GM21390 (cell line): Measurements from ENCODE around the gene MYF6.
A peak's percentile ranks its signal among the peaks of the same experiment; 100 is the strongest.
"Not testable (repeated sequence)": the region's sequence is repeated elsewhere in the genome, so short reads cannot be mapped to it uniquely, and the experiment has no call there.

Source experiments
- ATAC-seq: cut with Tn5 transposase; IDR thresholded peaks from one replicate; pipeline ENCODE4 v1.9.1; 2021; ENCODE audit not compliant: unreplicated experiment

The MYF6 gene

DNA sequence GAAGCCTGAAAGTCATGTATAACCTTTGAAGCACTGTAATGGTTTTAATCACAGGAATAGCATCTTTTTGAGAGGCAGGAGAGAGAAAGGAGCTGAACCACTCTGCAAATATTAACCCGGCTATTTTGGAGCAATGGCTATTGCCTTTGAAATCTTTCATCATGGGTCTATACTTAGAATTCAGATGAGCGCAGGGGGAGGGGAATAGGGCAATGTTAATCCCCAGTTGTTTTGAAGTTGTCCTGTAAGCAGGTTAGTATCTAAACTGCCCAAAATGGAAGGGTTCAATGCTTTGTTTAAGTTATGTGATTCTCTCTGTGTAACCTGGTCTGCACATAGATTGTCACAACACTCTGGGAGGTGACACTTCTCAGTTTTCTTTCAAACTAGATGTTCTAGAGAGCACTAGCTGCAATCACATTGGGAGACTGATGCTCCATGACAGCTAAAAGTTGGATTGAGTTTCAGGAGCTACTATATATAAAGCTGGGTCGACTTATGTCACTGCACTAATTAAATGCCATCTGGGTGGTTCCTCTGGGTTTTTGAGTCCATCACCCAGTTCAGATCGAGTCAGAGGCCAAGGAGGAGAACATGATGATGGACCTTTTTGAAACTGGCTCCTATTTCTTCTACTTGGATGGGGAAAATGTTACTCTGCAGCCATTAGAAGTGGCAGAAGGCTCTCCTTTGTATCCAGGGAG is at the start of gene MYF6:
Gene MYF6 (plus strand): TSS at position 509 of the 704 bp plus-strand sequence. CDS start 86 bp downstream, at position 595.
- no peak for ATAC-seq

GRCh38 chr12:80659512-80660063 is 47.8 kb upstream of the MYF6 start:
- ATAC-seq: no peak

DNA sequence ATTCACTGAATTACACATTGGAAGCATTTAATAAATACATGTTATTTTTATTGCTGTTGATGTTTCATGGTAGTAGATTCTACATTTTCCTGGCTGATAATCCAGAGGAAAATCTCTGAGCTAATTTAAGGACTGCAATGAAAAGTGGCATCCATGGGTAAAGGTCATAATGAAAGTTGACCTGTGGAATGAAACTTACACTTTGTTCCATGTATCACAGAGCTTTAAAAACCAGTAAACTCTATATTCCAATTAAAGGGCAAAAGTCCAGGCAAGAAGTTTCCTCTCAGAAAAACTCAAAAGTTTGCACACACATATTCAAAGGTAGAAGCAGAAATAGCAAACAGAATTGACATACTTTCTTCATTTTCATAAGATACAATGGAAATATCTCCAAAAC is 44.8 kb upstream of the MYF6 start:
- ATAC-seq: no peak

GRCh38 chr12:80670214-80670613 is 37.2 kb upstream of the MYF6 start:
- no peak for ATAC-seq

DNA sequence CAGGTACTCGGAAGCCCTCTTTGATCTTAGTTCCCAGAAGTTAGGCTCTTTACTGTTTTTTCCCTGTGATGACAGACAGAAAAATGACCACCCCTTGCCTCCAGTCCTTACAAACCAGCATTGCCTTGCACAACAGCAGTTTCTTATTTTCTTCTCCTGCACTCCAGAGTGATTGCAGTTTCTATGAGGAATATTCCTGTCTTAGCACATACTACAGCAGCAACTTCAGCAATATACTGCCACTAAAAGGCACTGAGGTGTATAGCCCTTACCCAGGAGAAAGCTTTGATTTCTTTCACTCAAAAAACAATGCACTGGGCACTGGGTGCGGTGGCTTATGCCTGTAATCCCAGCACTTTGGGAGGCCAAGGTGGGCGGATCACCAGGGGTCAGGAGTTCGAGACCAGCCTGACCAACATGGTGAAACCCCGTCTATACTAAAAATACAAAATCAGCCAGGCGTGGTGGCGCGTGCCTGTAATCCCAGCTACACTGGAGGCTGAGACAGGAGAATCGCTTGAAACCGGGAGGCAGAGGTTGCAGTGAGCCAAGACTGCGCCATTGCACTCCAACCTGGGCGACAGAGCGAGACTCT is 31.3 kb upstream of the MYF6 start:
- ATAC-seq: not testable (repeated sequence)

DNA sequence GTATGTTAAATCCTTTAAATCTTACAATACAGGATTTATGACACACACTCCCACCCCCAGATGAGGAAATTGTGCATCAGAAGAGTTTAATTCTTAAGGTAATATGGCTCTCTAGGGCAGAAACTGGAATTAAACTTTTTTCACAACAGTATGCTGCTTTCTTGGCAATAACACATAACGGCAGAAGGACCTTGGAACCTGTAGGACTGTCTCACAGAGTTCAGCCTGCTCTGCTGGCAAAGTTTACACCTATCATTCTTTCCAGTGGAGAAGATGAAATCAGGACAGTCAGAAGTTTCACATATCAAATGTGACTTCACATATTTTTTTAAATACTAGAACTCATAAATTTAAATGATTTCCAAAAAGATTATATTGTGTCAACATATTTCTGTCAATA is 30.6 kb upstream of the MYF6 start:
- no peak for ATAC-seq

DNA sequence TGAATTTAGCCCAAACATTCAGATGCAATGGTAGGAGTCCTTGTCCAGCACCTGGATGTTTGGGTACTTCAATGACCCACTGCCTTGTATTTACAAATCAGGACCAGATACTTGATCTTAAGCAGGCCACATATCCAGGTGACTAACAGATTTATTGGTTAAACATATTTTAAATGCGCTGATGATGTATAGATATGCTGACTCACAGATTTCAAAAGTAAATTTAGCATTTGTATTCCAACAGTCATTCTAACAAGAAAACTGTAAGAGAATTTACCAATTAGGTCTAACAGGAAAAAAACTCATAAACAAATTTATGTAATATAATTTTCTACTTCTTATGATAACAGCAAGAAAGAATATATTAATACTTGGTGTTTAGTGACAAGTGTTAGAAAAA is 29.4 kb upstream of the MYF6 start:
- ATAC-seq: no peak

GRCh38 chr12:80679346-80680131 is 27.9 kb upstream of the MYF6 start:
- ATAC-seq: no peak

GRCh38 chr12:80681287-80681686 is 26.1 kb upstream of the MYF6 start:
- ATAC-seq: peak; percentile 95

GRCh38 chr12:80681786-80682185 is 25.6 kb upstream of the MYF6 start:
- no peak for ATAC-seq

GRCh38 chr12:80684077-80684495 is 23.3 kb upstream of the MYF6 start:
- no peak for ATAC-seq

DNA sequence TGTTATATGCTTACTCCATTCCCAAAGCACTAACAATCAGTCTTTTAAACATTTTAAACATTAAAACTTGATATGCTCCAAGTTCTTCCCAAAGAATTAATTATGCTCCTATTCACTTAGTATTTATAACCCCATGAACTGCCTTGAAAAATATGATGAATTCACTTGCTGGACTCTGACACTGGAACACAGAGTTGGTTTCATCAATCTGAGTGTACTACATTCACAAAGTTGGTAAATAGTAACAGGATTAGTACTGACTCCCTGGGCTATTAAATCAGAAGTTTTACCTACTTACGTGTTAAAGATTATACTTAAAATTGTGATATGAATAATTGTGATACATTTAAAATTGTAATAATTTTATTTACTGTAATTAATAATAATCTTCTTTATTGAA is 17.3 kb upstream of the MYF6 start:
- no peak for ATAC-seq

DNA sequence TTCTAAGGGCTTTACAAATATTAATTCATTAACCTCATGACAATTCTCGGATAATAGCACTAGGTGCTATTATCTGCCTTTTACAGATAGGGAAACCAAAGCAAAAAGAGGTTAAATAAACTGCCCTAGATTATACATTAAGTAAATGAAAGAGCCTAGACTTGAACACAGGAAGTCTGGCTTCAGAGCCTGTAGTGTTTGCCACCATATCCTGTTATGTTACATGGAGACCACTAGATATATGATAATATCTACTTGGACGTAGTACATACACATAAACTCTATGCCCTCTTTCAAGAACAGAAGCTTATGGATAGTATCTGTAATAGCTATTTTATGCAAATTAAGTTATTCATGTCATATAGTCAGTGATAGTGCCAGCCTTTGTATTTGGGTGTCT is 16.9 kb upstream of the MYF6 start:
- ATAC-seq: no peak

DNA sequence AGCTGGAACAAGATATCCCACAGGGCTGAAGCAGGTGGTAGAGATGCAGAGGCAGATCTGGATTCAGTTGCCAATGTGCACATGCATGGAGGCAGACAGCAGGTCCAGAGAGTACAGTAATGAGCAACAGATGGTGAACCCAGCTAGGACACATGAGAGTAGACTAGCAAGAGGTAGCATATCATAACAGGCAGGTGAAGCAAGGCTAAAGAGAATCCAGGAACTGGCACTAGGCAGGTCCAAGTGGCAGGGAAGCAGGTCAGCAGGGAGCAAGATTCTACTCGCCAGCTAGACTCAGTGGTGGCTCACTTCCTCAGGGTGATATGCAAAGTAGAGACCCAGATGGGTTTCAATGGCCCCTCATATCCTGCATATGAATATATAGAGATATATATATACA is 15.3 kb upstream of the MYF6 start:
- ATAC-seq: peak; percentile 63

DNA sequence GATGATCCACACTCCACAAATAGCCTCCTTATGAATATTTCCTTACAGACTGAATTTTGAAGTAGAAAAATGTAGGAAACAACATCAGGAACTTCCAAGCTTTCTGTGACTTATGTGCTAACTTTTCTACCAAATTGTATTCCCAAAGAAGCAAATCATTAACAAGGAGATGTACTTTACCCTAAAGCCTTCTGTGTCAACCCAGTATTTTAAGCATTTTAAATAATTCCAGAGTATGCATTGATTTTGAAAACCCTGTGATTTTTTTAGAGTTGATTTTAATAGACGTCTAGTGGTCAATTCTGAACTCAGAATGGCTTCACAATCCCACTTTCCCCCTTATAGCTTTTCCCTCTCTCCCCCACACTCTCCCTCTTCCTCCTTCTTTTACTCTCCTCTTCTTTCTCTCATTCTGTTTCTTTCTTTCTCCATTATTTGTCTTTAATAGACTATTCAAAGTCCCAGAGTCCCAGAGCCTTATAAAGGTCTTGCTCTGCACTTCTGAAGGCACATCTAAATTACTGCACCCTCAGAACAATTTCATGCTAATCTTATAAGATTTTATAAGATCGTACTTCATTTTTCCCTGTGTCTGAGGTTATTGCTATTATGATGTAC is 10.1 kb upstream of the MYF6 start:
- no peak for ATAC-seq

- ATAC-seq: no peak
Measured at GRCh38 chr12:80698256-80698655, 9.2 kb upstream of the MYF6 start.

DNA sequence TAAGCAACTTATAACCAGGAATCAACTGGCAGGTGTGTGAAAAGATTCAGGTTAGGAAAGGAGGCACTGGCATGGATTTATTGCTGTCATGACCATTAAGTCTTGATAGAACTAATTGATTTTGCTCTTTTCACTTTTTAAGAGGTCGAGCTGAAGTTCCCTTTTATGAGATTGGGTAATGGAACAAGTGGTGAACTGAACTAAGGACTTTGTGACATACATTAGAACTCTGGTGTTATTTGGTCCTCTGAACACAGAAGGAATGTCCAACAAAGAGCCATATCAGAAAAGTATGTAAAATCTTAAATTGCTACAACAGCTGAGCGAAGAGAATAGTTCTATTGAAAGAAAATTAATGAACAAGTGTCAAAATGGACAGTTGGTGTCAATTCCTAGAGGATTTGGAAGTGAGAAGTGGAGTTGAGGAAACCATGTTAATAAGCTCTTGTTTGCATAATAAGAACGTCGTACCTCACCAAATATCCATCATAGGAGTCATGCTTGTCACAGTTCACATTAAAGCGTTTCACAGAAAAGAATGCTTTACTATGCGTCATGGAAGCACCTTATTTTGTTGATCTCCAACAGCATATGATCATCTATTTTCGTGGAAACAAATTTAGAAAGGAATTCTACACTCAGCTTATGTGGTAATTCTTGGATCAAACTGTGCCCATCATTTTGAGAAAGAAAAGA is 8.4 kb upstream of the MYF6 start:
- no peak for ATAC-seq

- ATAC-seq: no peak
Measured at GRCh38 chr12:80700327-80700726, 7.1 kb upstream of the MYF6 start.

GRCh38 chr12:80701388-80701787 is 6.0 kb upstream of the MYF6 start:
- ATAC-seq: no peak

DNA sequence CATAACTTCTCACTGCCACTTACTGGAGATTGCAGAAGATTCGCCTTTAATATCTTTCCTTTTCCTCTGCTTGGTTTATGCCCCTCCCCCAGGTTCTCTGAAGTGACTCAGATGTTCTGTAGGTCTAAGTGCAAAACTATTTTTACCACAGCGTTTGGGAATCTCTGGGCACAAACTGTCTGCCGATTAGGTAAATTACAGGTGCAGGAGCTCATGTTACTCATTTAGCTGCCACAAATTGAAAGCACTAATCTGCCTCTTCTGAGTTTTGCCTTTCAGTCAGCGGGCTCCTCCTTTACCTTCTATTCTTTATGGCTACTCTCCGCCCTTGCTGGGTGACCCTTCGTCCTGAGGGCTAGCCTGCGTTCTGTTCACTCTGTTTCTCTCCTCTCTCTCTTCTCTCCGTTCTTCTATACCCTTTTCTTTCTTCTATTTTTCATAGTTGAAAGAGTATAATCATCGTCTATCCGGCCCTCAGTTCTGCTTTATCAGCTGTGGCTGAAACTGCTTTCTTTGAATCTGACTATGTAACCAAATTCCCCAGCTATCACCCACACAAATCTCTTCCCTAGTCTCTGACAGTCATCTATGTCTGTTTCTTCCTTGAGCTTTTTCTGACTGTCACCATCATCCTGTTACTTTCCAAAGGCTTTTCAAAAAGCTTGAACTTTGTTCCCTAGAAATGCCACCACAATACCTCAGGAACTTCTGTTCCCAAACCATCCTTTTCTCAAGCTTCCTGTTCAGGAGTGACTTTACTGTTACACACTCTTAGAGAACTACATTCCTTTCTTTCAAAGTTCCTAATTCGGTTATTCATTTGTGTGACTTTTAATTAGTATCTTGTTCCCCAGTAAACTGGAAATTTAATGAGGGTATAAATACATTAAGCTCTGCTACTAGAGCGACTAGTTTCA is 4.3 kb upstream of the MYF6 start:
- ATAC-seq: peak; percentile 82
